Measurements from ENCODE around the gene CDK6. TPM values are rescaled to one million over a fixed set of nuclear protein-coding genes. Genes with fewer than 3 reads are reported as not detected.

CDK6 gene
- total RNA-seq, 4 donors from 2014 or later: 58.1 to 79.1 (median 68.3) TPM

DNA sequence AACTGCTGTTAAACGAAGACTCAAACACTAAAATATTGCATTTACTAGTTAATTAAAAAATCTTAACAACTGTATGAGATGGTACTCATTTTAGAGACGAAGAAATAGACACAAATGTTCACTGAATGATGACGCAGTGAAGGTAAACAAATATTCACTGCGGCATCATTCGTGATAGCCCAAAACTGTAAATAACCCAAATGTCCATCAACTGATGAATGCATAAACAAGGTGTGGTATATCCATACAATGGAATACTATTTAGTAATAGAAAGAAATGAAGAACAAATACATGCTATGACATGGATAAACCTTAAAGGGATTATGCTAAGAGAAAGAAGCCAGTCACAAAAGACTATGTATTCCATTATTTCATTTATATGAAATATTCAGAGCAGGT, 51.4 kb downstream of the CDK6 start:
- no peaks in the 10 kb centered on the region for H3K36me3 ChIP-seq
- no peaks in the 10 kb centered on the region for H3K9me3 ChIP-seq
- H3K4me1 ChIP-seq: peaks cover 15% of the 10 kb centered on the region
- no peak overlapping the region for H3K27ac ChIP-seq
- DNase-seq (ENCODE audit: low spot score in 2 of 2): no peak
- TF ChIP-seq, protein P1, sequence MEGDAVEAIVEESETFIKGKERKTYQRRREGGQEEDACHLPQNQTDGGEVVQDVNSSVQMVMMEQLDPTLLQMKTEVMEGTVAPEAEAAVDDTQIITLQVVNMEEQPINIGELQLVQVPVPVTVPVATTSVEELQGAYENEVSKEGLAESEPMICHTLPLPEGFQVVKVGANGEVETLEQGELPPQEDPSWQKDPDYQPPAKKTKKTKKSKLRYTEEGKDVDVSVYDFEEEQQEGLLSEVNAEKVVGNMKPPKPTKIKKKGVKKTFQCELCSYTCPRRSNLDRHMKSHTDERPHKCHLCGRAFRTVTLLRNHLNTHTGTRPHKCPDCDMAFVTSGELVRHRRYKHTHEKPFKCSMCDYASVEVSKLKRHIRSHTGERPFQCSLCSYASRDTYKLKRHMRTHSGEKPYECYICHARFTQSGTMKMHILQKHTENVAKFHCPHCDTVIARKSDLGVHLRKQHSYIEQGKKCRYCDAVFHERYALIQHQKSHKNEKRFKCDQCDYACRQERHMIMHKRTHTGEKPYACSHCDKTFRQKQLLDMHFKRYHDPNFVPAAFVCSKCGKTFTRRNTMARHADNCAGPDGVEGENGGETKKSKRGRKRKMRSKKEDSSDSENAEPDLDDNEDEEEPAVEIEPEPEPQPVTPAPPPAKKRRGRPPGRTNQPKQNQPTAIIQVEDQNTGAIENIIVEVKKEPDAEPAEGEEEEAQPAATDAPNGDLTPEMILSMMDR (IDR thresholded peaks at IDR 0.05): no peak
- TF ChIP-seq POLR2AphosphoS5 (IDR thresholded peaks at IDR 0.05) (no peak), EP300 (IDR thresholded peaks at IDR 0.05) (no peak), POLR2A (IDR thresholded peaks at IDR 0.05) (no peak)
- 94% methylated on average over 5 of the region's 5 CpGs for WGBS
- H3K4me3 ChIP-seq: no peak overlapping the region
- no peaks in the 10 kb centered on the region for H3K27me3 ChIP-seq

DNA sequence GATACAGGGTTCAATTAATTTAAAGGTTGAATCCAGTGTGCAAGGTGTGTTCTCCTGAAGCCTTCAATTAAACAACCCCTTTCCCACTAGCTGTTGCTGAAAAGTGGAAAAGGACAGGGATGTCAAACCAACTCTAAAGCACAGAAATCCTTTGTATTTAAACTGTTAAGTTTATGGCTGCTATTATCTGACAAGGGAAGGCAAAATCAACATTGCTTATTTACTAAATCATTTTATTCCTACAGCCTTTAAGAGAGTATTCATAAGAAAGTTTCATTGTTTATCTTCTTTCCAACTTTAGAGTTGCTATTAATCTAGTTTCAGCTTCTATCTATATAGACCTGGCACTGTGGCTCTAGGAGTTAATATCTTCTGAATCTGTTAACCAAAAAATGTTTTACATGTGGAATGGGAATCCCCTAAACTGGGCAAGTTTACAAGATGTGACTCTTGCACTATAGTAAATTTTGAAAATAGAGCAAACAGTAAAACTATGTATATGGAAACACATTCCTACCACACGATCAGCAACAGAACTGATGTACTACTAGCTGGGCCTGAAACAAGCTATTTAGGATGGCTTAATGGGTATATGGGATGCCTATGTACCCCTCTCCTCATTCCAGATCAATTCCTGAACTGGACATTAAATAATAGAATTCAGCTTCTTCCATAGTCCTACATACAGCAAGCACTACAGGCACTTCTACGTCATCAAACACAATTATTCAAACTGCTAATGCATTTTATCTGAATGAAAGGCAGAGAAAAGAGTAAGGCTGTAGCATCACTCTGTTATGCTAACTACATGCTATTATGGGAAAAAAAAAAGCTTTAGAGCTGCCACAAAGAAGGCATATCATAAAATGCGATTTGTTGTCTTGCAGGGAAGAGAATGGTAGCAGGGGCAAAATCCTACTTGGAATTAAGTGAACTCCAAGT, 52.8 kb downstream of the CDK6 start:
- 76% methylated on average over 3 of the region's 3 CpGs for WGBS
- H3K36me3 ChIP-seq: no peaks in the 10 kb centered on the region
- peaks cover 21% of the 10 kb centered on the region for H3K4me1 ChIP-seq
- TF ChIP-seq, protein P1 (IDR thresholded peaks at IDR 0.05): no peak
- TF ChIP-seq EP300 (IDR thresholded peaks at IDR 0.05) (no peak), POLR2AphosphoS5 (IDR thresholded peaks at IDR 0.05) (no peak)
- H3K27me3 ChIP-seq: no peaks in the 10 kb centered on the region
- no peak for DNase-seq (ENCODE audit: low spot score in 2 of 2)
- no peaks in the 10 kb centered on the region for H3K9me3 ChIP-seq
- no peak overlapping the region for H3K27ac ChIP-seq
- H3K4me3 ChIP-seq: no peak overlapping the region

DNA sequence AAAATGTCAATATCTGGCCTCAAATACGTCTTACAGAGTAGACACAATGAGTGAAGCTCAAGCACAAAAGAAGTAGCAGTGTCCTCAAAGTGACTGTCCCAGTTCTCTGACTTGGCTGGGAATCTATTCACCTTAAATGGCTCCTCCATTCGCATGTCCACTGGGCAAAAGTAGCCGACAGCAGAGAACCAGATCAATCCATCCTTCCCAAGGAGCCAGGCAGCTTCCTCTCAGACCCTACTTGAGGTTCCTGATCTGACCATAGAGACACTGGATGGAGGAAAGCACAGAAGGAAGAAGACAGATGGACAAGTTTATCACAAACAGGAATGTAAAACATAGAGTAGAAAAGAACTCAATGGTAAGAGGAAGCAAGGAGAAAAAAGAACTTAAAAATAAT, 53.5 kb downstream of the CDK6 start:
- no peak for DNase-seq (ENCODE audit: low spot score in 2 of 2)
- Histone ChIP-seq H3K27me3 (no peaks in the 10 kb centered on the region), H3K27ac (no peak overlapping the region), H3K4me1 (peaks cover 21% of the 10 kb centered on the region), H3K9me3 (no peaks in the 10 kb centered on the region), H3K36me3 (no peaks in the 10 kb centered on the region), H3K4me3 (no peak overlapping the region)
- WGBS: 79% methylated on average over 3 of the region's 3 CpGs
- TF ChIP-seq POLR2AphosphoS5 (IDR thresholded peaks at IDR 0.05) (no peak), POLR2A (IDR thresholded peaks at IDR 0.05) (no peak), EP300 (IDR thresholded peaks at IDR 0.05) (no peak)
- TF ChIP-seq, protein P1 (IDR thresholded peaks at IDR 0.05): no peak

- TF ChIP-seq POLR2A (IDR thresholded peaks at IDR 0.05): no peak
- TF ChIP-seq, protein P1 (IDR thresholded peaks at IDR 0.05): no peak
- TF ChIP-seq EP300 (IDR thresholded peaks at IDR 0.05): no peak
- no peak for TF ChIP-seq POLR2AphosphoS5 (IDR thresholded peaks at IDR 0.05)
- H3K9me3 ChIP-seq: no peaks in the 10 kb centered on the region
- H3K4me3 ChIP-seq: no peak overlapping the region
- no peaks in the 10 kb centered on the region for H3K27me3 ChIP-seq
- DNase-seq (ENCODE audit: low spot score in 2 of 2): no peak
- peaks cover 21% of the 10 kb centered on the region for H3K4me1 ChIP-seq
- no peaks in the 10 kb centered on the region for H3K36me3 ChIP-seq
- no peak overlapping the region for H3K27ac ChIP-seq
- 75% methylated on average over 1 of the region's 1 CpG for WGBS
These were observed 54.1 kb downstream of the CDK6 start for GRCh38 chr7:92782236-92782635.

DNA sequence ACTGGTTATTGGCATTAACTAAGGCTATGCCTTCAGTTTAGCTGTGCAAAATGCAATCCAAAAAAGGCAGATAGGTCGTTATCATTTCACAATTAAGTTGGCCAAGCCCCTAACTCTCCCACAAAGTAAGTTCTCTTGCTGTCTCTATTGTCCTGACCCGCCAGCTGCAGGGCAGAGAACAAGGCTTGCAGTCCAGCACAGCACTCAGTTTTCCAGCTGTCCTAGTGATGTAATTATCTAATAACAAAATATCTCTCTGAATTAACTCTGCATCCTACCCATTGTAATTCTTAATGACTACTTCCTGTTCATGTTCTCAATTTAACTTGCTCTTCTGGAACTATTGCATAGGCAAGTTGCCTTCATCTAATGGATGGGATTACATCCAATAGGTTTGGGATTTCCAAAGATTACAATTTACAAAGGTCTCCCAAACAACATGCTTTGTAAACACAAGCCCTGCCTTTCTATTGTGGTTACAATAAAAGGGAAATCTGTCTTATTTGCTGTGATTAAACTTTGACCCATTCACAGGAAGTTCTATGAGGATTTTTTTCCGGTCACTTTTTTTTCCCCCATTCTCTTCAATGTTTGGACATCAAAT, 55.2 kb downstream of the CDK6 start:
- no peak for DNase-seq (ENCODE audit: low spot score in 2 of 2)
- Histone ChIP-seq H3K36me3 (no peaks in the 10 kb centered on the region), H3K27ac (no peak overlapping the region), H3K4me1 (peaks cover 21% of the 10 kb centered on the region), H3K4me3 (no peak overlapping the region), H3K27me3 (no peaks in the 10 kb centered on the region), H3K9me3 (no peaks in the 10 kb centered on the region)
- TF ChIP-seq POLR2A (IDR thresholded peaks at IDR 0.05) (no peak), EP300 (IDR thresholded peaks at IDR 0.05) (no peak), POLR2AphosphoS5 (IDR thresholded peaks at IDR 0.05) (no peak)
- TF ChIP-seq, protein P1 (IDR thresholded peaks at IDR 0.05): no peak
- WGBS: 41% methylated on average over 3 of the region's 3 CpGs
